ENCODE results near the gene SMAD2. TPM values are rescaled to one million over a fixed set of nuclear protein-coding genes. Genes with fewer than 3 reads are reported as not detected.

Gene SMAD2
- total and polyA plus RNA-seq, 2 of the 8 experiments (the other 6 are each of a cell fraction or from before 2014, with no cell fraction given): 28.4 to 124 TPM

DNA sequence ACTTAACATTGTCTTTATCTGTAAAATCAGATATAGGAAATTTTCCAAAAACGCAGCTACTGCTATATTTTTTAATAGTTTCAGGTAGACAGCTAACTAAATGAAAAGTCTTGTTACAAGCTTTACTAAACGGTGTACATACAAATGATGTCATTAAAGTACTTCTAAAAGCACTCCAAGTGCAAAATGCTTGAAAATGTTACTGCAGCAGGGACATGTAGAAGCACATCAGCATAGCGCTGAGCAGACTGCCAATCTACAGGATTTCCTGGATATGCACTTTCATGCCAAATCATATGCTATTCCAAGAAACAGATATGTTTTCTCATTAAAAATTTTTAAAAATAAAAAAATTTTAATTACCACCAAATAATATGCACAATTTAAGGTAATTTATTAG is 61.7 kb downstream of the SMAD2 start:
- peaks cover 0 to 3% (median 1%) of the 10 kb centered on the region in 4 experiments; a peak in 2 of 7 replicates for H3K4me1 ChIP-seq (replicated peaks in 1 of 4; ENCODE audit: control insufficient read depth in 3 of 4, insufficient read depth in 4 of 4, low read length in 3 of 4)
- no peak for TF ChIP-seq TAF1 (IDR thresholded peaks at IDR 0.05; ENCODE audit: low read depth, low read length)
- TF ChIP-seq SP2 (IDR thresholded peaks at IDR 0.05; ENCODE audit: low read length): no peak
- TF ChIP-seq RNF2 (IDR thresholded peaks at IDR 0.05; ENCODE audit: borderline replicate concordance, low read depth, low read length, missing control alignments, poor library complexity, severe bottlenecking): no peak
- no peak for TF ChIP-seq HDAC6 (IDR thresholded peaks at IDR 0.05; ENCODE audit: low read depth, low read length)
- TF ChIP-seq ATF3 (IDR thresholded peaks at IDR 0.05; ENCODE audit: insufficient read depth, low read depth, low read length): no peak
- no peak for TF ChIP-seq KDM4A (IDR thresholded peaks at IDR 0.05; ENCODE audit: low read depth, low read length, severe bottlenecking)
- TF ChIP-seq GTF2F1 (IDR thresholded peaks at IDR 0.05; ENCODE audit: borderline replicate concordance, low read depth, low read length): no peak
- no peak for TF ChIP-seq POLR2A (IDR thresholded peaks at IDR 0.05; ENCODE audit: control extremely low read depth in 1 of 2, low read depth in 2 of 2, low read length in 2 of 2)
- no peak for TF ChIP-seq HDAC2 (IDR thresholded peaks at IDR 0.05; ENCODE audit: borderline replicate concordance in 1 of 2, low read depth in 2 of 2, low read length in 2 of 2)
- no peak for TF ChIP-seq TAF7 (optimal IDR thresholded peaks at IDR 0.05; ENCODE audit: borderline replicate concordance, low read depth, low read length)
- no peak for TF ChIP-seq FOSL1 (IDR thresholded peaks at IDR 0.05; ENCODE audit: insufficient read depth, low read depth, low read length)
- TF ChIP-seq EGR1 (IDR thresholded peaks at IDR 0.05; ENCODE audit: borderline replicate concordance, low read depth, low read length): no peak
- TF ChIP-seq, protein P1, sequence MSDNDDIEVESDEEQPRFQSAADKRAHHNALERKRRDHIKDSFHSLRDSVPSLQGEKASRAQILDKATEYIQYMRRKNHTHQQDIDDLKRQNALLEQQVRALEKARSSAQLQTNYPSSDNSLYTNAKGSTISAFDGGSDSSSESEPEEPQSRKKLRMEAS (IDR thresholded peaks at IDR 0.05): no peak

More for the DNA sequence above, 61.7 kb downstream of the SMAD2 start:
- peaks cover 0 to 41% of the 10 kb centered on the region in 2 experiments; a peak in 2 of 4 replicates for H3K79me2 ChIP-seq (ENCODE audit: control insufficient read depth in 1 of 2, insufficient read depth in 2 of 2, low read length in 2 of 2)
- H2BK5ac ChIP-seq (ENCODE audit: low read depth, low read length): no peak overlapping the region
- H3K23me2 ChIP-seq (ENCODE audit: low read depth, low read length): no peaks in the 10 kb centered on the region
- no peaks in the 10 kb centered on the region for H3K9me3 ChIP-seq (ENCODE audit: insufficient read depth in 2 of 2, low read depth in 1 of 2, low read length in 1 of 2)
- no peak overlapping the region for H2BK15ac ChIP-seq (ENCODE audit: low read length)
- no peaks in the 10 kb centered on the region; the same call in 1 of the 2 replicates for H3K79me1 ChIP-seq (ENCODE audit: low read depth, low read length)
- no peak overlapping the region for H3K18ac ChIP-seq (ENCODE audit: extremely low read depth, low read length)
- H3K23ac ChIP-seq (ENCODE audit: insufficient read length): no peak overlapping the region
- CTCF ChIA-PET (ENCODE audit: partially characterized antibody): no interaction called here
- H3K4me2 ChIP-seq (ENCODE audit: insufficient read depth in 1 of 2, low read depth in 2 of 2, low read length in 2 of 2): no peak overlapping the region
- no peak overlapping the region for H2AFZ ChIP-seq (ENCODE audit: low read length)
- no peak overlapping the region for H4K91ac ChIP-seq (replicated peaks; ENCODE audit: insufficient read length, low read length)
- no peak overlapping the region for H3K9ac ChIP-seq (replicated peaks in 1 of 4; ENCODE audit: extremely low read depth in 1 of 4, low read depth in 3 of 4, low read length in 3 of 4)
- H4K20me1 ChIP-seq (replicated peaks in 1 of 2; ENCODE audit: control insufficient read depth in 1 of 2, insufficient read depth in 2 of 2, low read length in 2 of 2): peaks cover 7 to 8% of the 10 kb centered on the region in 2 experiments
- no peak overlapping the region for H3K56ac ChIP-seq (replicated peaks; ENCODE audit: insufficient read length, low read depth, low read length)
- H2AK5ac ChIP-seq (ENCODE audit: low read depth, low read length): no peak overlapping the region
- no peak overlapping the region for H4K5ac ChIP-seq (ENCODE audit: insufficient read length, low read depth, low read length)
- H4K8ac ChIP-seq (ENCODE audit: extremely low read depth, insufficient read depth, low read length): no peak overlapping the region
- DNase-seq (ENCODE audit: low read depth in 1 of 2, low spot score in 2 of 2) (no peak), FAIRE-seq (no peak)
- H2BK12ac ChIP-seq (ENCODE audit: low read depth, low read length): no peak overlapping the region
- no peak overlapping the region for H3K4ac ChIP-seq (replicated peaks; ENCODE audit: insufficient read length, low read depth, low read length)
- H3K14ac ChIP-seq (ENCODE audit: insufficient read length): no peak overlapping the region
- H3K27ac ChIP-seq (ENCODE audit: low read depth, low read length): no peak overlapping the region
- H3K4me3 ChIP-seq (ENCODE audit: extremely low read depth in 1 of 4, insufficient read depth in 2 of 4, low read depth in 3 of 4, low read length in 4 of 4): no peak overlapping the region
- H2BK20ac ChIP-seq (ENCODE audit: low read length): no peak overlapping the region
- H3K36me3 ChIP-seq (ENCODE audit: control insufficient read depth in 2 of 4, insufficient read depth in 4 of 4, low read length in 3 of 4): peaks cover 0 to 56% (median 12%) of the 10 kb centered on the region in 4 experiments; a peak in 5 of 8 replicates
- H2BK120ac ChIP-seq (replicated peaks; ENCODE audit: low read depth, low read length): no peak overlapping the region
- no peaks in the 10 kb centered on the region for H3K27me3 ChIP-seq (replicated peaks in 1 of 4; ENCODE audit: control insufficient read depth in 3 of 4, extremely low read depth in 1 of 4, insufficient read depth in 3 of 4, low read length in 3 of 4)
- POLR2A ChIA-PET (ENCODE audit: partially characterized antibody): interaction anchor here (0.7 kb wide), 1 partner anchor 21 kb away, joined by 3 read pairs; no protein-coding TSS in a partner anchor
- 91% methylated on average over 3 of the region's 3 CpGs; no CpG with 5 or more reads in 1 of the 2 experiments for WGBS, 2 experiments (ENCODE audit: extremely low coverage in 1 of 2, insufficient coverage in 1 of 2, insufficient read length in 1 of 2, insufficient replicate concordance in 2 of 2, low coverage in 1 of 2, low lambda C conversion rate in 2 of 2, missing lambda C conversion rate in 1 of 2)
